ENCODE data around the gene MAPK6. TPM values are rescaled to one million over a fixed set of nuclear protein-coding genes. Genes with fewer than 3 reads are reported as not detected.

MAPK6 gene
- total and polyA plus RNA-seq, 2 of the 8 experiments (the other 6 are each of a cell fraction or from before 2014, with no cell fraction given): 22.6 to 108 TPM

DNA sequence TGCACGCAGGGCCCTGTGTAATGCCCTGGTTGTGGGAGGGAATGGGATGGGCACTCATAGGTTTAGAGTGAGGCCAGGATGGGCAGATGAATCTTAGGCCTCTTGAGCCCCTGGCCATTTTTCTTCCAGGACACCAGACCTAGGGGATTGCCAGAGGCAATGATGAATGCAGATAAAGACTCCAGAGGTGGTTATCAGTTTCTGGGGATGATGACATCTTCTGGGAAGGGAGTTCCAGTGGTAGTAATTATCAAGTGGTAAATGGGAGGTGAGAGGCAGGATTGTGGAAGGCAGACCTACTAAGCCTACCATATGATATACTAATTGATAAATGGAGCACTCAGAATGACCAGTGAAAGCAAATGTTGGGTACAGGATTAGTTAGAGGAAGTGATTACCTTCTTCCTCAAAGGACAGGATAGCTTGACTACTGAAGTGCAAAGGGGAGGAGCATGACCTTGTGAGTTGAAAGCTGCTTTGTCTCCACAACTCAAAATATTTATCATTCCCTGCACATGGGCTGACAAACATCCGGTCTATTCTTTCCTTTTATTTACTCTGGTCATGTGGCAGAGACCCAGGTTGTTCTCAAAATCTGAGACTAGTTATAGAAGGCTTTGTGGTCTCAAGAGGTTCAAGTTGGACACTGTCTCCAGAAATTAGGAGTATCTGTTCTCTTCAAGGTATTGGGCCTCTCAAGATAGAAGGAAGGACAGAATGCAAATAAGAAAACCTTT, 10.2 kb upstream of the MAPK6 start:
- 90% methylated on average over 2 of the region's 2 CpGs; no CpG with 5 or more reads in 1 of the 2 experiments for WGBS, 2 experiments (ENCODE audit: extremely low coverage in 1 of 2, insufficient coverage in 1 of 2, insufficient read length in 1 of 2, insufficient replicate concordance in 2 of 2, low coverage in 1 of 2, low lambda C conversion rate in 2 of 2, missing lambda C conversion rate in 1 of 2)
- Histone ChIP-seq H2AK5ac (ENCODE audit: low read depth, low read length) (no peak overlapping the region), H3K14ac (ENCODE audit: insufficient read length) (no peak overlapping the region), H3K56ac (replicated peaks; ENCODE audit: insufficient read length, low read depth, low read length) (no peak overlapping the region), H3K23ac (ENCODE audit: insufficient read length) (no peak overlapping the region), H3K4me1 (replicated peaks in 1 of 4; ENCODE audit: control insufficient read depth in 3 of 4, insufficient read depth in 4 of 4, low read length in 3 of 4) (no peaks in the 10 kb centered on the region), H2AFZ (ENCODE audit: low read length) (no peak overlapping the region), H3K36me3 (ENCODE audit: control insufficient read depth in 2 of 4, insufficient read depth in 4 of 4, low read length in 3 of 4) (no peaks in the 10 kb centered on the region), H3K79me2 (ENCODE audit: control insufficient read depth in 1 of 2, insufficient read depth in 2 of 2, low read length in 2 of 2) (no peaks in the 10 kb centered on the region), H3K27ac (ENCODE audit: low read depth, low read length) (no peak overlapping the region), H3K18ac (ENCODE audit: extremely low read depth, low read length) (no peak overlapping the region), H2BK15ac (ENCODE audit: low read length) (no peak overlapping the region), H3K9me3 (ENCODE audit: insufficient read depth in 2 of 2, low read depth in 1 of 2, low read length in 1 of 2) (no peaks in the 10 kb centered on the region), H3K4me3 (ENCODE audit: extremely low read depth in 1 of 4, insufficient read depth in 2 of 4, low read depth in 3 of 4, low read length in 4 of 4) (no peak overlapping the region), H3K79me1 (ENCODE audit: low read depth, low read length) (no peaks in the 10 kb centered on the region), H3K27me3 (replicated peaks in 1 of 4; ENCODE audit: control insufficient read depth in 3 of 4, extremely low read depth in 1 of 4, insufficient read depth in 3 of 4, low read length in 3 of 4) (no peaks in the 10 kb centered on the region), H3K9ac (replicated peaks in 1 of 4; ENCODE audit: extremely low read depth in 1 of 4, low read depth in 3 of 4, low read length in 3 of 4) (no peak overlapping the region), H4K5ac (ENCODE audit: insufficient read length, low read depth, low read length) (no peak overlapping the region), H4K8ac (ENCODE audit: extremely low read depth, insufficient read depth, low read length) (no peak overlapping the region), H4K91ac (replicated peaks; ENCODE audit: insufficient read length, low read length) (no peak overlapping the region), H3K4ac (replicated peaks; ENCODE audit: insufficient read length, low read depth, low read length) (no peak overlapping the region), H4K20me1 (replicated peaks in 1 of 2; ENCODE audit: control insufficient read depth in 1 of 2, insufficient read depth in 2 of 2, low read length in 2 of 2) (no peaks in the 10 kb centered on the region), H2BK120ac (replicated peaks; ENCODE audit: low read depth, low read length) (no peak overlapping the region), H2BK20ac (ENCODE audit: low read length) (no peak overlapping the region), H2BK12ac (ENCODE audit: low read depth, low read length) (no peak overlapping the region), H2BK5ac (ENCODE audit: low read depth, low read length) (no peak overlapping the region), H3K23me2 (ENCODE audit: low read depth, low read length) (no peaks in the 10 kb centered on the region), H3K4me2 (ENCODE audit: insufficient read depth in 1 of 2, low read depth in 2 of 2, low read length in 2 of 2) (no peak overlapping the region)
- FAIRE-seq: no peak
- POLR2A ChIA-PET (ENCODE audit: partially characterized antibody): no interaction called here
- CTCF ChIA-PET (ENCODE audit: partially characterized antibody): interaction anchor here (3.8 kb wide), 1 partner anchor 69 kb away, joined by 10 read pairs; no protein-coding TSS in a partner anchor
- DNase-seq (ENCODE audit: low read depth in 1 of 2, low spot score in 2 of 2): no peak
- TF ChIP-seq SUZ12 (IDR thresholded peaks at IDR 0.05; ENCODE audit: low read length) (no peak), KDM4A (IDR thresholded peaks at IDR 0.05; ENCODE audit: low read depth, low read length, severe bottlenecking) (no peak), POU5F1 (IDR thresholded peaks at IDR 0.05; ENCODE audit: low read depth, low read length) (no peak), GABPA (IDR thresholded peaks at IDR 0.05; ENCODE audit: borderline replicate concordance, insufficient read depth, low read length) (no peak), NANOG (IDR thresholded peaks at IDR 0.05; ENCODE audit: insufficient read depth, low read depth, low read length, poor library complexity, severe bottlenecking) (no peak), BRCA1 (IDR thresholded peaks at IDR 0.05; ENCODE audit: low read depth, low read length) (no peak), CTBP2 (IDR thresholded peaks at IDR 0.05; ENCODE audit: borderline replicate concordance, insufficient read depth, insufficient read length, low read length) (no peak), EP300 (IDR thresholded peaks at IDR 0.05; ENCODE audit: borderline replicate concordance in 1 of 2, low read depth in 2 of 2, low read length in 2 of 2) (no peak), YY1 (IDR thresholded peaks at IDR 0.05; ENCODE audit: low read depth, low read length) (no peak), RNF2 (IDR thresholded peaks at IDR 0.05; ENCODE audit: borderline replicate concordance, low read depth, low read length, missing control alignments, poor library complexity, severe bottlenecking) (no peak)
- TF ChIP-seq, protein P1, sequence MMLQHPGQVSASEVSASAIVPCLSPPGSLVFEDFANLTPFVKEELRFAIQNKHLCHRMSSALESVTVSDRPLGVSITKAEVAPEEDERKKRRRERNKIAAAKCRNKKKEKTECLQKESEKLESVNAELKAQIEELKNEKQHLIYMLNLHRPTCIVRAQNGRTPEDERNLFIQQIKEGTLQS (IDR thresholded peaks at IDR 0.05; ENCODE audit: insufficient read depth, low read depth, low read length): no peak

All from H1 (cell line).